Fibroblast of lung (primary cell): ENCODE results near the gene RAB19. TPM values are rescaled to one million over a fixed set of nuclear protein-coding genes. Genes with fewer than 3 reads are reported as not detected.

Experiments used
- DNase-seq, 2 donors: peaks; one replicate each; pipeline versions ENCODE4 v3.0.0 to v3.0.0-alpha.2; 2010; ENCODE audit warnings: low read depth in 2 of 2
- H2AFZ ChIP-seq: 2 replicates; pipeline ENCODE4 v1.5.1; 2012; ENCODE audit warnings: low read length, control low read depth, inconsistent platforms
- H3K27ac ChIP-seq: 2 replicates; pipeline ENCODE4 v1.5.1; 2011; ENCODE audit warnings: low read length, control low read depth; ENCODE audit not compliant: insufficient read depth
- H3K27me3 ChIP-seq: 2 replicates; pipeline ENCODE4 v1.5.1; 2011; ENCODE audit warnings: mild to moderate bottlenecking, low read length; ENCODE audit not compliant: control insufficient read depth, insufficient read depth
- H3K36me3 ChIP-seq: 2 replicates; pipeline ENCODE4 v1.5.1; 2011; ENCODE audit warnings: low read length; ENCODE audit not compliant: control insufficient read depth, insufficient read depth
- H3K4me1 ChIP-seq: 2 replicates; pipeline ENCODE4 v1.5.1; 2011; ENCODE audit warnings: low read length; ENCODE audit not compliant: control insufficient read depth, insufficient read depth; ENCODE audit errors: extremely low read depth
- H3K4me2 ChIP-seq: 2 replicates; pipeline ENCODE4 v1.5.1; 2011; ENCODE audit warnings: low read length, control low read depth; ENCODE audit not compliant: insufficient read depth; ENCODE audit errors: extremely low read depth
- H3K4me3 ChIP-seq, 4 experiments: fragments of 200-600 bp in 1 of 4; sonication (generic) in 1 of 4; replicated peaks in 1 of 4; 2 replicates each; pipeline ENCODE4 v1.5.1; 2011 to 2016; ENCODE audit warnings: low read length in 4 of 4, low read depth in 3 of 4, mild to moderate bottlenecking in 3 of 4, control low read depth in 2 of 4, inconsistent platforms in 1 of 4, mixed read lengths in 1 of 4; ENCODE audit not compliant: insufficient read depth in 1 of 4; ENCODE audit errors: control extremely low read depth in 1 of 4
- H3K79me2 ChIP-seq: 2 replicates; pipeline ENCODE4 v1.5.1; 2012; ENCODE audit warnings: mild to moderate bottlenecking, low read length, inconsistent platforms; ENCODE audit not compliant: control insufficient read depth, insufficient read depth
- H3K9ac ChIP-seq: 2 replicates; pipeline ENCODE4 v1.5.1; 2011; ENCODE audit warnings: mild to moderate bottlenecking, low read length, control low read depth; ENCODE audit not compliant: insufficient read depth
- H3K9me3 ChIP-seq: 2 replicates; pipeline ENCODE4 v1.5.1; 2012; ENCODE audit warnings: low read depth, low read length; ENCODE audit not compliant: control insufficient read depth, insufficient read depth
- H4K20me1 ChIP-seq: 2 replicates; pipeline ENCODE4 v1.5.1; 2011; ENCODE audit warnings: low read length; ENCODE audit not compliant: control insufficient read depth, insufficient read depth; ENCODE audit errors: extremely low read depth
- CTCF ChIP-seq, 2 donors: IDR thresholded peaks in 1 of 2; conservative IDR thresholded peaks in 1 of 2; 1 replicate in 1 of 2; 2 replicates in 1 of 2; pipeline ENCODE4 v1.5.1; 2011 to 2012; ENCODE audit warnings: low read length in 2 of 2, control low read depth in 1 of 2, inconsistent platforms in 1 of 2, low read depth in 1 of 2, mild to moderate bottlenecking in 1 of 2
- EZH2 ChIP-seq: IDR thresholded peaks from 2 replicates; pipeline ENCODE4 v1.5.1; 2012; ENCODE audit warnings: low read length, control low read depth, mild to moderate bottlenecking; ENCODE audit errors: missing control alignments
- polyA plus RNA-seq, 2 donors: library from polyadenylated mRNA; depleted of rRNA in 1 of 2; stranded (reverse) in 1 of 2; unstranded in 1 of 2; fragments of >200 nt; gene quantifications; 2 replicates each; pipeline ENCODE4 v1.2.1, GENCODE V29; 2011 to 2012; ENCODE audit warnings: missing spikeins in 1 of 2
- total RNA-seq: library from RNA; depleted of rRNA; stranded (reverse); fragments of >200 nt; gene quantifications from 2 replicates; pipeline ENCODE4 v1.2.1, GENCODE V29; 2014

RAB19 gene
- total and polyA plus RNA-seq, 2 donors (not counting 1 experiment from before 2014, with no cell fraction given), result not detected

GRCh38 chr7:140475747-140476333, 72.0 kb downstream of the RAB19 start:
- Histone ChIP-seq H3K36me3 (no peaks in the 10 kb centered on the region), H3K79me2 (peaks cover 55% of the 10 kb centered on the region), H3K27me3 (no peaks in the 10 kb centered on the region), H3K4me3 (no peak overlapping the region), H3K4me2 (no peak overlapping the region), H3K4me1 (peaks cover 2% of the 10 kb centered on the region), H4K20me1 (no peaks in the 10 kb centered on the region), H3K27ac (no peak overlapping the region), H3K9ac (no peak overlapping the region), H3K9me3 (no peaks in the 10 kb centered on the region), H2AFZ (no peak overlapping the region)
- peak; percentile 42 to 50 for TF ChIP-seq CTCF (conservative IDR thresholded peaks at IDR 0.05 in 1 of 2, IDR thresholded peaks at IDR 0.05 in 1 of 2; ENCODE audit: low read depth in 1 of 2, low read length in 2 of 2)
- TF ChIP-seq EZH2, result no peak
- peak; percentile 21 to 52 for DNase-seq

- Histone ChIP-seq H3K36me3 (no peaks in the 10 kb centered on the region), H4K20me1 (no peaks in the 10 kb centered on the region), H3K4me3 (peak overlapping the region in 1 of 4 experiments; percentile 90), H3K79me2 (peaks cover 55% of the 10 kb centered on the region), H2AFZ (no peak overlapping the region), H3K4me1 (peaks cover 2% of the 10 kb centered on the region), H3K4me2 (peak overlapping the region; percentile 40), H3K27me3 (no peaks in the 10 kb centered on the region), H3K9ac (no peak overlapping the region), H3K27ac (no peak overlapping the region), H3K9me3 (no peaks in the 10 kb centered on the region)
- no peak for DNase-seq
- TF ChIP-seq CTCF (conservative IDR thresholded peaks at IDR 0.05 in 1 of 2, IDR thresholded peaks at IDR 0.05 in 1 of 2; ENCODE audit: low read depth in 1 of 2, low read length in 2 of 2) (no peak), EZH2 (no peak)
These were observed 72.9 kb downstream of the RAB19 start for GRCh38 chr7:140476698-140477261.

Other genes with a start within 250 kb of the RAB19 start
- gene KDM7A, start 227.1 kb upstream of the RAB19 start, total RNA-seq, result 4.8 and 6.7 TPM in 2 replicates
- gene KDM7A, start 227.1 kb upstream of the RAB19 start, polyA plus RNA-seq, result 0.96 and 1.9 TPM in 2 replicates
- 53.5 and 58.0 TPM in 2 replicates for gene SLC37A3, start 5.5 kb upstream of the RAB19 start, total RNA-seq
- gene SLC37A3, start 5.5 kb upstream of the RAB19 start, polyA plus RNA-seq, result 54.3 and 81.7 TPM in 2 replicates
- 74.0 and 81.9 TPM in 2 replicates for gene MKRN1, start 75.4 kb downstream of the RAB19 start, total RNA-seq
- 52.6 and 63.5 TPM in 2 replicates for gene MKRN1, start 75.4 kb downstream of the RAB19 start, polyA plus RNA-seq
- 39.0 and 40.8 TPM in 2 replicates for gene DENND2A, start 236.8 kb downstream of the RAB19 start, total RNA-seq
- 25.8 and 30.6 TPM in 2 replicates for gene DENND2A, start 236.8 kb downstream of the RAB19 start, polyA plus RNA-seq